Fibroblast of villous mesenchyme (primary cell): ENCODE data around the gene MOCOS. TPM values are rescaled to one million over a fixed set of nuclear protein-coding genes. Genes with fewer than 3 reads are reported as not detected.

Experiments
- DNase-seq: peaks from one replicate; pipeline ENCODE4 v3.0.0-alpha.2; 2010; ENCODE audit warnings: low read depth
- H3K4me3 ChIP-seq: 2 replicates; pipeline ENCODE4 v1.5.1; 2011; ENCODE audit warnings: low read depth, mild to moderate bottlenecking, low read length
- total RNA-seq: library from RNA; depleted of rRNA; stranded (reverse); fragments of >200 nt; gene quantifications from 2 replicates; pipeline ENCODE4 v1.2.3, GENCODE V29; 2012
- TF ChIP-seq, protein P1 (sequence below): IDR thresholded peaks from 2 replicates; pipeline ENCODE4 v1.5.1; 2012; ENCODE audit warnings: low read depth, mild to moderate bottlenecking, low read length; ENCODE audit not compliant: insufficient read depth

MOCOS gene
- total RNA-seq, 1 donor: 3.0 TPM

GRCh38 chr18:36241831-36242230, 54.5 kb downstream of the MOCOS start:
- TF ChIP-seq, protein P1, sequence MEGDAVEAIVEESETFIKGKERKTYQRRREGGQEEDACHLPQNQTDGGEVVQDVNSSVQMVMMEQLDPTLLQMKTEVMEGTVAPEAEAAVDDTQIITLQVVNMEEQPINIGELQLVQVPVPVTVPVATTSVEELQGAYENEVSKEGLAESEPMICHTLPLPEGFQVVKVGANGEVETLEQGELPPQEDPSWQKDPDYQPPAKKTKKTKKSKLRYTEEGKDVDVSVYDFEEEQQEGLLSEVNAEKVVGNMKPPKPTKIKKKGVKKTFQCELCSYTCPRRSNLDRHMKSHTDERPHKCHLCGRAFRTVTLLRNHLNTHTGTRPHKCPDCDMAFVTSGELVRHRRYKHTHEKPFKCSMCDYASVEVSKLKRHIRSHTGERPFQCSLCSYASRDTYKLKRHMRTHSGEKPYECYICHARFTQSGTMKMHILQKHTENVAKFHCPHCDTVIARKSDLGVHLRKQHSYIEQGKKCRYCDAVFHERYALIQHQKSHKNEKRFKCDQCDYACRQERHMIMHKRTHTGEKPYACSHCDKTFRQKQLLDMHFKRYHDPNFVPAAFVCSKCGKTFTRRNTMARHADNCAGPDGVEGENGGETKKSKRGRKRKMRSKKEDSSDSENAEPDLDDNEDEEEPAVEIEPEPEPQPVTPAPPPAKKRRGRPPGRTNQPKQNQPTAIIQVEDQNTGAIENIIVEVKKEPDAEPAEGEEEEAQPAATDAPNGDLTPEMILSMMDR: no peak
- no peak overlapping the region for H3K4me3 ChIP-seq
- DNase-seq: no peak

DNA sequence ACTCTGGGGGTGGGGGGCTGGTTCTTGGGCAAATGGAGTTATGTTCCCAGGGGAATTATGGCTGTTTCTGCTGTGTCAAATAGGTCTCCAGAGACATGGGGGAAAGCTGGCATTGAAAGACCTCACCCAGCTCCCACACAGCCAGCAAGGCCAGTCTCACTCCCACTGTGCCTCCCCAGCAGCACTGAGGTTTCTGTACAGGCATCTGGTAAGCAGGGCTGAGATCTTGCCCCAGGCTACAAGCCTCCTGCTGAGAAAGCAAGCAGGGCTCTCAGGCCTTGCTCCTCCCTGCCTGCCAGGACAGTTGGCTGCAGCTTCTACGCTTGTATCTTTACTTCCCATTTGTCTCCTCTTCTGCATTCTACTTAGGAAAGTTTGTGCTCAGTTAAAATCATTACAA, 59.7 kb downstream of the MOCOS start:
- DNase-seq: peak; percentile 12

DNA sequence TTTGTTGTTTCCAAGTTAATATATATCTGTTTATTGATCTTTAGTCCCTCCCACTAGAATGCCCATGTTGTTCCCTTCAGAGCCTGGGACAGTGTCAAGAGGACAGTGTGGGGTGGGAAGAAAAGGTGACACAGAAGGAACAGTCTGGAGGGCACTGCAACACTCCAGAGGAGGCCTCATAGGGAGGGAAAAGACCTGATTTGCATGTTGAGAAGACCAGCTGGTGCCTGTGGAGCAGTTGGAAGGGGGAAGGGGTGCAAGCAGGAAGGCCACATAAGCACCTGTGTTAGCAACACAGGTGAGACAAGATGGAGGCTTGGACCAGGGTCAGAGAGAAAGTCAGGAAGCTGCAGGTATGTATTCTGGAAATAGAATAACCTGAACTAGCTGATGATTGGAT, 62.1 kb downstream of the MOCOS start:
- DNase-seq: no peak
- H3K4me3 ChIP-seq: no peak overlapping the region
- TF ChIP-seq, protein P1: no peak

More for the DNA sequence above, 59.7 kb downstream of the MOCOS start:
- no peak overlapping the region for H3K4me3 ChIP-seq
- TF ChIP-seq, protein P1: no peak

DNA sequence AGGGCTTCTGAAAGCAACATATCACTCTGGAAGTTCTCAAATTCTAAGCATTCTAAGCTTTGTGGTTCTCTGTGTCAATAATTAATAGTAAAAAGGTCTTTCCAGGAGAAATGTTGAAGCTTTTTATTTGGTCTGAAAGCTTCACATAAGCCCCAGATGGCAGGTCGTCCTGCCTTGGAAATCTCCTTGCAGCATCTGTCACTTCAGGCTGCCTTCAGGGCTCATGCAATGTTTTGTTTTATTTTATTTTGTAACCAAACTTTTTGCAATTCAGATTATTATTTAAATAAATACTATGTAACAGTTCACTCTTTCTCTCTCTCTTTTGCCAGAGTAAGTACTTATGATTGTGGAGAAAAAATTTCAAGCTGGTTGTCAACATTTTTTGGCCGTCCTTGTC, 63.5 kb downstream of the MOCOS start:
- no peak for DNase-seq
- TF ChIP-seq, protein P1: no peak

GRCh38 chr18:36255072-36255698, 67.9 kb downstream of the MOCOS start:
- TF ChIP-seq, protein P1: no peak
- DNase-seq: no peak
- H3K4me3 ChIP-seq: no peak overlapping the region

More for the DNA sequence above, 63.5 kb downstream of the MOCOS start:
- H3K4me3 ChIP-seq: no peak overlapping the region

GRCh38 chr18:36256094-36256493, 68.8 kb downstream of the MOCOS start:
- TF ChIP-seq, protein P1: no peak
- no peak overlapping the region for H3K4me3 ChIP-seq
- DNase-seq: no peak

- TF ChIP-seq, protein P1: no peak
- DNase-seq: no peak
- H3K4me3 ChIP-seq: no peak overlapping the region
Observed at GRCh38 chr18:36262971-36263370, 75.7 kb downstream of the MOCOS start.
